HCT116 (cell line): ENCODE measurements around the gene RAI1.

Source experiments
- CTCF ChIP-seq, 3 experiments: fragments of 200-600 bp in 1 of 3; sonication (generic) in 1 of 3; IDR thresholded peaks in 2 of 3; conservative IDR thresholded peaks in 1 of 3; 2 replicates each; pipeline ENCODE4 v1.5.1; 2012 to 2017; ENCODE audit warnings: low read depth in 2 of 3, low read length in 2 of 3, antibody characterized with exemption in 1 of 3, borderline replicate concordance in 1 of 3, control low read depth in 1 of 3, mild to moderate bottlenecking in 1 of 3, mixed read lengths in 1 of 3, mixed run types in 1 of 3, moderate library complexity in 1 of 3; ENCODE audit not compliant: insufficient read depth in 1 of 3
- EZH2 ChIP-seq: fragments of 200-600 bp; sonication (generic); IDR thresholded peaks from 2 replicates; pipeline ENCODE4 v1.6.1; 2017; ENCODE audit warnings: antibody characterized with exemption, mixed run types
- FOSL1 ChIP-seq: IDR thresholded peaks from 2 replicates; pipeline ENCODE4 v1.6.1; 2012; ENCODE audit warnings: low read depth
- JUND ChIP-seq: IDR thresholded peaks from 2 replicates; pipeline ENCODE4 v1.6.1; 2012
- MAX ChIP-seq: IDR thresholded peaks from 2 replicates; pipeline ENCODE4 v1.6.1; 2012
- POLR2AphosphoS5 ChIP-seq: IDR thresholded peaks from 2 replicates; pipeline ENCODE4 v1.6.1; 2011; ENCODE audit warnings: mild to moderate bottlenecking, low read depth, low read length, moderate library complexity
- REST ChIP-seq: IDR thresholded peaks from 2 replicates; pipeline ENCODE4 v1.6.1; 2012; ENCODE audit warnings: low read depth
- SIN3A ChIP-seq: IDR thresholded peaks from 2 replicates; pipeline ENCODE4 v1.6.1; 2012; ENCODE audit warnings: low read depth
- TCF7L2 ChIP-seq: IDR thresholded peaks from 2 replicates; pipeline ENCODE4 v1.7.0; 2011; ENCODE audit warnings: borderline replicate concordance, inconsistent platforms; ENCODE audit not compliant: insufficient read depth, insufficient read length; ENCODE audit errors: extremely low read depth
- YY1 ChIP-seq: IDR thresholded peaks from 2 replicates; pipeline ENCODE4 v1.6.1; 2011; ENCODE audit warnings: low read length, low read depth, moderate library complexity, mild to moderate bottlenecking; ENCODE audit not compliant: insufficient replicate concordance; ENCODE audit errors: extremely low read depth

- TF ChIP-seq POLR2AphosphoS5 (no peak), CTCF (IDR thresholded peaks at IDR 0.05 in 2 of 3, conservative IDR thresholded peaks at IDR 0.05 in 1 of 3; ENCODE audit: borderline replicate concordance in 1 of 3, insufficient read depth in 1 of 3, low read depth in 2 of 3, low read length in 2 of 3) (no peak), REST (no peak), TCF7L2 (no peak), SIN3A (no peak), MAX (no peak), EZH2 (no peak), YY1 (no peak), JUND (no peak), FOSL1 (no peak)
Observed at GRCh38 chr17:17798573-17799255, 117.5 kb downstream of the RAI1 start.
